HG02763 (cell line): ENCODE measurements around the gene ANKRD30B.
"Not testable (repeated sequence)": the region's sequence is repeated elsewhere in the genome, so short reads cannot be mapped to it uniquely, and the experiment has no call there.

Source experiments
- ATAC-seq: cut with Tn5 transposase; IDR thresholded peaks from one replicate; pipeline ENCODE4 v1.9.1; 2021; ENCODE audit warnings: mild to moderate bottlenecking, moderate library complexity; ENCODE audit not compliant: unreplicated experiment

Gene ANKRD30B

DNA sequence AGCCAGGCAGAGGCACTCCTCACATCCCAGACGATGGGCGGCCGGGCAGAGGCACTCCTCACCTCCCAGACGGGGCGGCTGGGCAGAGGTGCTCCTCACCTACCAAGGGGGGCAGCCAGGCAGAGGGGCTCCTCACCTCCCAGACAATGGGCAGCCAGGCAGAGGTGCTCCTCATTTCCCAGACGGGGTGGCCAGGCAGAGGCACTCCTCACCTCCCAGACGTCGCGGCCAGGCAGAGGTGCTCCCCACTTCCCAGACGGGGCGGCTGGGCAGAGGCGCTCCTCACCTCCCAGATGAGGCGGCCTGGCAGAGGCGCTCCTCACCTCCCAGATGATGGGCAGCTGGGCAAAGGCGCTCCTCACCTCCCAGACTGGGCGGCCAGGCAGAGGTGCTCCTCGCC is 107.7 kb downstream of the ANKRD30B start:
- ATAC-seq: not testable (repeated sequence)

DNA sequence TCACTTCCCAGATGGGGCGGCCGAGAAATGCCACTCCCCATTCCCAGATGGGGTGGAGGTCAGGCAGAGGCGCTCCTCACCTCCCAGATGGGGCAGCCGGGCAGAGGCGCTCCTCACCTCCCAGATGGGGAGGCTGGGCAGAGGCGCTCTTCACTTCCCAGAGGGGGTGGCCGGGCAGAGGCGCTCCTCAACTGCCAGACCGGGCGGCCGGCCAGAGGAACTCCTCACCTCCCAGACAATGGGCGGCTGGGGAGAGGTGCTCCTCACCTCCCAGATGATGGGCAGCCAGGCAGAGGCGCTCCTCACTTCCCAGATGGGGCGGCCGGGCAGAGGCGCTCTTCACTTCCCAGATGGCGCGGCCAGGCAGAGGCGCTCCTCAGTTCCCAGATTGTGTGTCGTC is 108.3 kb downstream of the ANKRD30B start:
- not testable (repeated sequence) for ATAC-seq

DNA sequence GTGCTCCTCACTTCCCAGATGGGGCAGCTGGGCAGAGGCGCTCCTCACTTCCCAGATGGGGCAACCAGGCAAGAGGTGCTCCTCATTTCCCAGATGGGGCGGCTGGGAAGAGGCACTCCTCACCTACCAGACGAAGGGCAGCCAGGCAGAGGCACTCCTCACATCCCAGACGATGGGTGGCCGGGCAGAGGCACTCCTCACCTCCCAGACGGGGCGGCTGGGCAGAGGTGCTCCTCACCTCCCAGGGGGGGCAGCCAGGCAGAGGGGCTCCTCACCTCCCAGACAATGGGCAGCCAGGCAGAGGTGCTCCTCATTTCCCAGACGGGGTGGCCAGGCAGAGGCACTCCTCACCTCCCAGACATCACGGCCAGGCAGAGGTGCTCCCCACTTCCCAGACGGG is 110.5 kb downstream of the ANKRD30B start:
- ATAC-seq: not testable (repeated sequence)

DNA sequence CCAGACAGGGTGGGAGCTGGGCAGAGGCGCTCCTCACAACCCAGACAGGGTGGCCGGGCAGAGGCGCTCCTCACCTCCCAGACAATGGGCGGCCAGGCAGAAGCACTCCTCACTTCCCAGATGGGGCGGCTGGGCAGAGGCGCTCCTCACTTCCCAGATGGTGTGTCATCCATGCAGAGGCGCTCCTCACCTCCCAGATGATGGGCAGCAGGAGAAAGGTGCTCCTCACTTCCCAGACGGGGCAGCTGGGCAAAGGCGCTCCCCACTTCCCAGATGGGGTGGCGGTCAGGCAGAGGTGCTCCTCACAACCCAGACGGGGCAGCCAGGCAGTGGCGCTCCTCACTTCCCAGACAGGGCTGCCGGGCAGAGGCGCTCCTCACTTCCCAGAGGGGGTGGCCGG is 112.0 kb downstream of the ANKRD30B start:
- not testable (repeated sequence) for ATAC-seq

DNA sequence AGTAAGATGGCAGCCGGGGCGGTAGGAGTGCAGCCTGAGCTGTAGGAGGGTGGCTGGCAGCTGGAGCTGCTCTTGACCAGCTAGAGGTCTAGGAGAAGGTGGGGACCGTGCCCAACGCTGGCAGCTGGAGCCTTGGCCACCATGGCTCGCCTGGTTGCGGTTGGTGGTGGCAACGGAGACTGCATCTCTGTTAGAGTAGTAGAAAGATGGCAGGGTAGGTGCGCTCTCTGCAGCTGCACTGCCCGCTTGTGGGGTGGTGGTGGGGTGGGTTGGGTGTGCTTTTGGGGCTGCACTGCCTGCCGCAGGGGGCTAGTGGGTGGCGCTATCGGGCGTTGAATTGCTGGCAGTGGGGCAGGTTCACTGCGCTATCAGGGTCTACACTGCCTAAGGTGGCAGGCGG is 118.5 kb downstream of the ANKRD30B start:
- ATAC-seq: not testable (repeated sequence)

DNA sequence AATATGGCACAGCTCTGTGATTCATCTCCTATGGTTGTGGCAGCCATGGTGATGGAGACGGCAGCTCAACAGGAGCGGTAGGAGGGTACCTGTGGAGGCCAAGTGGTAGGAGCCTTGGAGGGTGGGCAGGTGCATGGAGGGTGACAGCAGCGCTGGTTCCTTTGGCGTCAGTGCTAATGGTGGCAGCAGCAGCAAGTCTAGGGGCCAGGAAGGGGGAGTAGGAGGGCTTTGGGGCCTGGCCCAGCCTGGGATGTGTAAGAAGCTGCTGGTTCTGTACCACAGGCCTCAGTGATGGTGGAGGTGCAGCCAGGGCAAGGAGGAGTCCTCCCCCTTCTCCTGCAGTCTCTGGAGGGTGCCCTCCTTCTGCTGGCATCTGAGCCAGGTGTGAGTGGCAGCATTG is 120.0 kb downstream of the ANKRD30B start:
- ATAC-seq: not testable (repeated sequence)

DNA sequence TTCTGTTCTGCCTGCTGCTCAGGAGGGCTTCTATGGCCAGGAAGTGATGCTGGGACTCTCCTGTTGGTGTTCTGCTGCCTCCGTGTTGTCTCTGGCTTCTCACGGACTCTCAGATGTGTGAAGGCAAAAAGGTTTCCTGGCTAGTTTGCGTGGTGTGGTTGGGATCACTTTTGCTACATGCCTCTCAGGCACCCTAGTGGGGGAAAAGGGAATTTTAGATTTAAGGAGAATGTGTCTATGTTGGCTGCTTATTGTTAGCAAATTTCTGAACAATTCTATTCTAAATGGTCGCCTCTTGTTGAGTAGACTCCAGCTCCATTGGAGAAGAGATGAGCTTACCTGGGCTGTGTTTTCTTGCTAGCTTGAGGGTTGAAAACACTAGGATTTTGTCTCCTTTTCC is 120.9 kb downstream of the ANKRD30B start:
- ATAC-seq: not testable (repeated sequence)

DNA sequence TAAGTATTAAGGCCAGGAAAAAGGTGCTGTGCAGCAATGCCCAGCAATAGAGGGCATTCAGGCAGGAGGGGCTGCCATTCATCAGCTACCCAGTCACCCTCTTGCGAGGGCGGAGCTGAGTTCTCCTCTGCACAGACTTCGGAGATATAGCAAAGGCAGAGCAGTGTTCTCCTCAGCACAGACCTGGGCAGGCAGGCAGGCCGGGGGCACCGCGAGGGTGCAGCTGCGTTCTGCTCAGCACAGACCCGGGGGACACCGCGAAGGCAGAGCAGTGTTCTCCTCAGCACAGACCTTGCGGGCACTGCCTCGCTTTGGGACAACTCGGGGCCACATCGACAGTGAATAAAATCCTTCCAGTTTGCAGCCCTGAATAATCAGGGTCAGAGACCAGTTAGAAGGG is 130.9 kb downstream of the ANKRD30B start:
- ATAC-seq: not testable (repeated sequence)

DNA sequence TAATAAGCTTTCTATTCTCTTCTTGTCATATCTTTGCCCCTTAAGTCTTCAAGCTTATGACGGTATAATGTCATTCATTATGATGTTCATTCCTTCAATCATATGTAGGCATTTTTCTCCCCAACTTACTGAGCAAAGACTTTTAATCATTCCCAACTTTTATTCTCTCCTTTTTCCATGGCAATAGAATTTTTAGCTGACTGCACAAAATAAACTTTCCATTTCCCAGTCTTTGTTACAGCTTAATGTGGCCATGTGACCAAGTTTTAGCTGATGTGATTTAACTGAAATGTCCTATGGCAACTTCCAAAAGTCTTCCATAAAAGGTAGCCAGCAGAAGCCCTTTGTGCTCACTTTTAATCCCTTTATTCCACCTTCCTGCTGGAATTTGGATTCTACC is 152.5 kb downstream of the ANKRD30B start:
- no peak for ATAC-seq
